H7 (cell line): ENCODE data around the gene SUDS3. TPM values are rescaled to one million over a fixed set of nuclear protein-coding genes. Genes with fewer than 3 reads are reported as not detected.

Experiments
- DNase-seq: peaks from one replicate; pipeline ENCODE4 v3.0.0; 2012
- H3K27me3 ChIP-seq: 2 replicates; pipeline ENCODE4 v1.6.0; 2011; ENCODE audit warnings: mild to moderate bottlenecking, low read length; ENCODE audit not compliant: control insufficient read depth, insufficient read depth
- H3K36me3 ChIP-seq: replicated peaks from 2 replicates; pipeline ENCODE4 v1.5.1; 2011; ENCODE audit warnings: low read length; ENCODE audit not compliant: control insufficient read depth, insufficient read depth
- H3K4me3 ChIP-seq: 2 replicates; pipeline ENCODE4 v1.5.1; 2011; ENCODE audit warnings: low read depth, mild to moderate bottlenecking, control low read depth, low read length, moderate library complexity; ENCODE audit not compliant: insufficient read depth
- total RNA-seq: library from RNA; depleted of rRNA; stranded (reverse); fragments of >200 nt; shearing (Covaris generic); gene quantifications from 2 replicates; pipeline ENCODE4 v1.2.3, GENCODE V29; 2014; rRNA removed

Gene SUDS3
- 33.9 and 42.4 TPM in 2 replicates for total RNA-seq

- H3K36me3 ChIP-seq, result peaks cover 9% of the 10 kb centered on the region
Observed at GRCh38 chr12:118376089-118377020, at the start of gene SUDS3. Gene SUDS3 (plus strand): TSS chr12:118376555. CDS start chr12:118376692, 137 bp downstream.

GRCh38 chr12:118326991-118327390 lies 49.4 kb upstream of the SUDS3 start:
- Histone ChIP-seq H3K27me3 (no peaks in the 10 kb centered on the region), H3K4me3 (no peak overlapping the region), H3K36me3 (no peaks in the 10 kb centered on the region)
- DNase-seq, result no peak

More at GRCh38 chr12:118376089-118377020, at the start of gene SUDS3:
- DNase-seq, result peak; percentile 95
- peak within 1 kb of the TSS; percentile 95 for H3K4me3 ChIP-seq
- H3K27me3 ChIP-seq, result peaks cover 6% of the 10 kb centered on the region

- Histone ChIP-seq H3K4me3 (no peak overlapping the region), H3K36me3 (no peaks in the 10 kb centered on the region), H3K27me3 (no peaks in the 10 kb centered on the region)
- DNase-seq, result no peak
Observed at GRCh38 chr12:118327391-118327790, 49.0 kb upstream of the SUDS3 start.

- no peak overlapping the region for H3K4me3 ChIP-seq
- no peaks in the 10 kb centered on the region for H3K27me3 ChIP-seq
- H3K36me3 ChIP-seq, result no peaks in the 10 kb centered on the region
- DNase-seq, result no peak
Observed at GRCh38 chr12:118328486-118329330, 47.6 kb upstream of the SUDS3 start.

GRCh38 chr12:118330421-118331018 lies 45.8 kb upstream of the SUDS3 start:
- Histone ChIP-seq H3K36me3 (no peaks in the 10 kb centered on the region), H3K4me3 (no peak overlapping the region), H3K27me3 (no peaks in the 10 kb centered on the region)
- DNase-seq, result no peak

GRCh38 chr12:118332511-118332910 lies 43.8 kb upstream of the SUDS3 start:
- H3K36me3 ChIP-seq, result no peaks in the 10 kb centered on the region
- DNase-seq, result no peak
- no peaks in the 10 kb centered on the region for H3K27me3 ChIP-seq
- H3K4me3 ChIP-seq, result no peak overlapping the region

GRCh38 chr12:118334241-118334640 lies 42.1 kb upstream of the SUDS3 start:
- Histone ChIP-seq H3K36me3 (no peaks in the 10 kb centered on the region), H3K4me3 (no peak overlapping the region), H3K27me3 (no peaks in the 10 kb centered on the region)
- no peak for DNase-seq

- H3K27me3 ChIP-seq, result no peaks in the 10 kb centered on the region
- H3K4me3 ChIP-seq, result no peak overlapping the region
- H3K36me3 ChIP-seq, result no peaks in the 10 kb centered on the region
- no peak for DNase-seq
Observed at GRCh38 chr12:118334939-118335567, 41.3 kb upstream of the SUDS3 start.

- no peaks in the 10 kb centered on the region for H3K36me3 ChIP-seq
- no peak for DNase-seq
- H3K4me3 ChIP-seq, result no peak overlapping the region
- no peaks in the 10 kb centered on the region for H3K27me3 ChIP-seq
Observed at GRCh38 chr12:118336123-118336522, 40.2 kb upstream of the SUDS3 start.

GRCh38 chr12:118337194-118337838 lies 39.0 kb upstream of the SUDS3 start:
- no peak for DNase-seq
- Histone ChIP-seq H3K36me3 (no peaks in the 10 kb centered on the region), H3K4me3 (no peak overlapping the region), H3K27me3 (no peaks in the 10 kb centered on the region)

GRCh38 chr12:118342090-118342489 lies 34.3 kb upstream of the SUDS3 start:
- Histone ChIP-seq H3K4me3 (no peak overlapping the region), H3K36me3 (no peaks in the 10 kb centered on the region), H3K27me3 (no peaks in the 10 kb centered on the region)
- no peak for DNase-seq

GRCh38 chr12:118344829-118345228 lies 31.5 kb upstream of the SUDS3 start:
- Histone ChIP-seq H3K27me3 (no peaks in the 10 kb centered on the region), H3K4me3 (no peak overlapping the region), H3K36me3 (no peaks in the 10 kb centered on the region)
- DNase-seq, result no peak

GRCh38 chr12:118345355-118345754 lies 31.0 kb upstream of the SUDS3 start:
- Histone ChIP-seq H3K4me3 (no peak overlapping the region), H3K27me3 (no peaks in the 10 kb centered on the region), H3K36me3 (no peaks in the 10 kb centered on the region)
- DNase-seq, result no peak

GRCh38 chr12:118346895-118347294 lies 29.5 kb upstream of the SUDS3 start:
- DNase-seq, result no peak
- H3K4me3 ChIP-seq, result no peak overlapping the region
- H3K36me3 ChIP-seq, result no peaks in the 10 kb centered on the region
- no peaks in the 10 kb centered on the region for H3K27me3 ChIP-seq
